HG03025 (cell line): ENCODE results near the gene CXorf58.
"Not testable (repeated sequence)": the region's sequence is repeated elsewhere in the genome, so short reads cannot be mapped to it uniquely, and the experiment has no call there.

Experiments used
- ATAC-seq: cut with Tn5 transposase; IDR thresholded peaks from one replicate; pipeline ENCODE4 v1.9.1; 2021; ENCODE audit warnings: mild to moderate bottlenecking, moderate library complexity; ENCODE audit not compliant: unreplicated experiment, low FRiP score

The CXorf58 gene

GRCh38 chrX:23907498-23908218 lies at the start of gene CXorf58, which contains the start of gene APOO:
TSS of gene CXorf58 (plus strand) at chrX:23908006. CDS start at chrX:23910303, 2,297 bp downstream.
TSS of gene APOO (minus strand) at chrX:23907938. CDS start at chrX:23907702, 236 bp downstream.
- ATAC-seq = peak; percentile 91

GRCh38 chrX:23859238-23859637 lies 48.6 kb upstream of the CXorf58 start:
- not testable (repeated sequence) for ATAC-seq

- no peak for ATAC-seq
Measured at GRCh38 chrX:23861215-23861896, 46.5 kb upstream of the CXorf58 start.

- not testable (repeated sequence) for ATAC-seq
Measured at GRCh38 chrX:23861952-23862351, 45.9 kb upstream of the CXorf58 start.

- no peak for ATAC-seq
Measured at GRCh38 chrX:23864742-23865326, 43.0 kb upstream of the CXorf58 start.

GRCh38 chrX:23870041-23870440 lies 37.8 kb upstream of the CXorf58 start:
- no peak for ATAC-seq

- no peak for ATAC-seq
Measured at GRCh38 chrX:23871905-23872546, 35.8 kb upstream of the CXorf58 start.

- no peak for ATAC-seq
Measured at GRCh38 chrX:23879380-23880090, 28.3 kb upstream of the CXorf58 start.

GRCh38 chrX:23883737-23884354 lies 24.0 kb upstream of the CXorf58 start:
- no peak for ATAC-seq

- ATAC-seq = no peak
Measured at GRCh38 chrX:23884427-23885024, 23.3 kb upstream of the CXorf58 start.

GRCh38 chrX:23885803-23886202 lies 22.0 kb upstream of the CXorf58 start:
- no peak for ATAC-seq

- no peak for ATAC-seq
Measured at GRCh38 chrX:23887451-23887850, 20.4 kb upstream of the CXorf58 start.

- no peak for ATAC-seq
Measured at GRCh38 chrX:23887918-23888317, 19.9 kb upstream of the CXorf58 start.

GRCh38 chrX:23888887-23889501 lies 18.8 kb upstream of the CXorf58 start:
- ATAC-seq = no peak

GRCh38 chrX:23890933-23891332 lies 16.9 kb upstream of the CXorf58 start:
- ATAC-seq = no peak

GRCh38 chrX:23894993-23895392 lies 12.8 kb upstream of the CXorf58 start:
- ATAC-seq = not testable (repeated sequence)

- ATAC-seq = not testable (repeated sequence)
Measured at GRCh38 chrX:23896539-23896938, 11.3 kb upstream of the CXorf58 start.

GRCh38 chrX:23896981-23897380 lies 10.8 kb upstream of the CXorf58 start:
- ATAC-seq = no peak

GRCh38 chrX:23898412-23898959 lies 9.3 kb upstream of the CXorf58 start:
- ATAC-seq = no peak
